ENCODE data around the gene UFD1. TPM values are rescaled to one million over a fixed set of nuclear protein-coding genes. Genes with fewer than 3 reads are reported as not detected.

UFD1 gene
- total and polyA plus RNA-seq, 4 donors, result 23.1 to 111 (median 70.0) TPM

DNA sequence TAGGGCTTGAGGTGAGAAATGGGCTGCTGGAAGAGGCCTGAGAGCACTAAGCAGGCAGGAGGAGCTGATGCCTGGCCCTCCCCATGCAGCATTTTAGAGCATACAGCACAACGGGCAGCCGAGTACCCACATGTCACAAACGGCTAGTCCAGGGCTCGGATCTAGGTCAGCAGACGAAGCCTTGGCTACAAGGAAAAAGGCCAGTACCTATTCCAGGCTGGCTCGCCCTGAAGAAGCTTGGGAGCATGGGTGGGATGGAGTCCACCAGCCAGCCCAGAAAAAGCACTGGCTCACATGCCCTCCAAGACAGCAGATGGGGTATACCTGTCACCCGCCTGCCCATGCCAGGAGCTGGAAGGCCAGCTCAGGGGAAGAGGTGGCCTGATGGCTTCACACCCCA lies 9.6 kb downstream of the UFD1 start:
- Histone ChIP-seq H3K4me1 (ENCODE audit: control insufficient read depth in 5 of 5, insufficient read depth in 5 of 5, low read length in 5 of 5) (no peaks in the 10 kb centered on the region), H3K4me3 (no peak overlapping the region), H3K9me3 (ENCODE audit: control insufficient read depth in 4 of 4, insufficient read depth in 3 of 4, low read length in 3 of 4) (no peaks in the 10 kb centered on the region), H3K27me3 (ENCODE audit: control insufficient read depth in 3 of 3, insufficient read depth in 3 of 3, low read length in 2 of 3) (no peaks in the 10 kb centered on the region), H3K9ac (ENCODE audit: insufficient read depth in 1 of 2, low read length in 2 of 2) (no peak overlapping the region), H3K27ac (ENCODE audit: low read depth in 1 of 2, low read length in 1 of 2) (no peak overlapping the region), H3K36me3 (ENCODE audit: control insufficient read depth in 4 of 4, insufficient read depth in 4 of 4, low read length in 4 of 4) (peaks cover 34 to 71% (median 38%) of the 10 kb centered on the region in 4 donors)
- no peak for ATAC-seq (ENCODE audit: insufficient read depth, low FRiP score)
- TF ChIP-seq CTCF (IDR thresholded peaks at IDR 0.05; ENCODE audit: control extremely low read depth, extremely low read depth), result no peak
- WGBS, 2 donors, result 97 to 99% methylated on average over 7 of the region's 7 CpGs
- no peak for DNase-seq

DNA sequence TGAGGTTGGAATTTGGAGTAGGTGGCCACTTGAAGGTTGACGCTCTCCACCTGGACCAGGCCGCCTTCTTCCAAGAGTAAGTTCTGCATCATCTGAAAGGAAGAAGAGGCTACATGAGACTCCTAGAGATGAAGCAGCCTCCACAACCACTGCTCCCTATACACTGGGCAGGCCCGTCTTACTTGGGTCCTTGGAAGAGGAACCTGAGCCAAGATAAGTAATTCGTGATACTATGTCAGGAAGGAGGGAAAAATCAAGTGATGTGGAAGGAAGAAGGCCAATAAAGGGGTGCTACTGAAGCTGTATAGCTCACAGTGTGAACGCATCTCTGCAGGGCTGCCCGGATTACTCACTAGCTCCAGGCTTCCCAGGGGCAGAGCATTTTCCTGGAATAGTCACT lies 11.1 kb downstream of the UFD1 start:
- no peaks in the 10 kb centered on the region for H3K9me3 ChIP-seq (ENCODE audit: control insufficient read depth in 4 of 4, insufficient read depth in 3 of 4, low read length in 3 of 4)
- peaks cover 30 to 67% (median 34%) of the 10 kb centered on the region in 4 donors for H3K36me3 ChIP-seq (ENCODE audit: control insufficient read depth in 4 of 4, insufficient read depth in 4 of 4, low read length in 4 of 4)
- no peak overlapping the region for H3K27ac ChIP-seq (ENCODE audit: low read depth in 1 of 2, low read length in 1 of 2)
- ATAC-seq (ENCODE audit: insufficient read depth, low FRiP score) (no peak), DNase-seq (no peak)
- no peak overlapping the region for H3K4me3 ChIP-seq
- no peaks in the 10 kb centered on the region for H3K4me1 ChIP-seq (ENCODE audit: control insufficient read depth in 5 of 5, insufficient read depth in 5 of 5, low read length in 5 of 5)
- H3K27me3 ChIP-seq (ENCODE audit: control insufficient read depth in 3 of 3, insufficient read depth in 3 of 3, low read length in 2 of 3), result no peaks in the 10 kb centered on the region
- 97 to 99% methylated on average over 6 of the region's 6 CpGs for WGBS, 2 donors
- no peak for TF ChIP-seq CTCF (IDR thresholded peaks at IDR 0.05; ENCODE audit: control extremely low read depth, extremely low read depth)
- H3K9ac ChIP-seq (ENCODE audit: insufficient read depth in 1 of 2, low read length in 2 of 2), result no peak overlapping the region

GRCh38 chr22:19466848-19467752 lies 11.9 kb downstream of the UFD1 start:
- Histone ChIP-seq H3K36me3 (ENCODE audit: control insufficient read depth in 4 of 4, insufficient read depth in 4 of 4, low read length in 4 of 4) (peaks cover 28 to 64% (median 31%) of the 10 kb centered on the region in 4 donors), H3K4me1 (ENCODE audit: control insufficient read depth in 5 of 5, insufficient read depth in 5 of 5, low read length in 5 of 5) (no peaks in the 10 kb centered on the region), H3K27ac (ENCODE audit: low read depth in 1 of 2, low read length in 1 of 2) (no peak overlapping the region), H3K27me3 (ENCODE audit: control insufficient read depth in 3 of 3, insufficient read depth in 3 of 3, low read length in 2 of 3) (no peaks in the 10 kb centered on the region), H3K9ac (ENCODE audit: insufficient read depth in 1 of 2, low read length in 2 of 2) (no peak overlapping the region), H3K4me3 (no peak overlapping the region), H3K9me3 (ENCODE audit: control insufficient read depth in 4 of 4, insufficient read depth in 3 of 4, low read length in 3 of 4) (no peaks in the 10 kb centered on the region)
- no peak for TF ChIP-seq CTCF (IDR thresholded peaks at IDR 0.05; ENCODE audit: control extremely low read depth, extremely low read depth)
- WGBS, 2 donors, result 94 to 95% methylated on average over 9 of the region's 9 CpGs
- DNase-seq, result no peak
- no peak for ATAC-seq (ENCODE audit: insufficient read depth, low FRiP score)
